TTC549 (cell line): ENCODE measurements around the gene CDRT4.

ENCODE experiments used
- FAIRE-seq: peaks from 2 replicates; lab custom pipeline; 2012; peaks lifted over from hg19 to GRCh38; lab: Jason Lieb, UNC

The CDRT4 gene

GRCh38 chr17:15492791-15493692 lies 25.6 kb upstream of the CDRT4 start:
- FAIRE-seq, result no peak

DNA sequence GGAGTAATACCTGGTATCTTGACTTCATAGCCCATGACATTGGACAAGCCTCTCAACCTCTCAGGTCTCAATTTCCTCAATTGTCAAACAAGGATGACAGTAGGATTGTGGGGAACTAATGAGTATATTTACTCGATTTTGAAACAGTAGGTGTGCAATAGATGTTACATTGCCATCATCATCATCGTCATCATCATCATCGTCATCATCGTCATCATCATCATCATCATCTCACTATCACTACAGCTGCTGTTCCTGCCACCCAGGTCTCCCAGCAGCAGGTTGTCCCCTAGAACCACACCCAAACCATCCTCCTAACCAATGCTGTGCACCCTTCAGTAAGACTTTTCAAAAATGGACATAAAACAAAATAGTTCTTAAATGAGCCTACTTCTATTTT lies 24.8 kb upstream of the CDRT4 start:
- FAIRE-seq, result no peak

DNA sequence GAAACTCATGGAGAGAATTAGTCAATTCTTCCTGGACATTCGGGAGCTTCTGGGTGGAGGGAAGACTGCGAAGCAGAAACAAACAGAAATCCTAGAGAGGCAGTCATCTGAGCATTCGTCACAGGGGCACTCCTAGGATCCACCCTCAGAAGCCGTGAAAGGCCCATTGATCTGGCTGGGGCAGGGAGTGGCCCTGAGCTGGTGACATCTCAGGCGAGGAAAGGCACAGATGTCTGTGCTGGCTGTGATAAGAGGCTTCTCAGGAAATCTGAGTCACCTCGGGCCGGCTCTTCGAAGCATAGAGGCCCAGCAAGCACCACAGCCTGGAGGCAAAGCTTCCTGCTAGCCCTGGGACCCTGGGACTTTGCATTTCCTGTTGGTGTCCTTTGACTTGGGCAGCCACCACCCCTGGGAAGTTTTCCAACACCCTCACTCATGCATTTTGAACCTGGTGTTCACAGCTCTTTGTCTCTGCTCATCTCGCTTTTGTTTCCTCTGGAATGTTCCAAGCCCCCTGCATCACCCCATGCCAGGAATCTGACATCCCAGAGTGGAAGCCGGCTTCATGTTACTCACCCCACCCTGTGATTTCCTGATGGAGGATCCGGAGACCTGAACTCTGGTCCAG lies 23.3 kb upstream of the CDRT4 start:
- FAIRE-seq, result no peak

DNA sequence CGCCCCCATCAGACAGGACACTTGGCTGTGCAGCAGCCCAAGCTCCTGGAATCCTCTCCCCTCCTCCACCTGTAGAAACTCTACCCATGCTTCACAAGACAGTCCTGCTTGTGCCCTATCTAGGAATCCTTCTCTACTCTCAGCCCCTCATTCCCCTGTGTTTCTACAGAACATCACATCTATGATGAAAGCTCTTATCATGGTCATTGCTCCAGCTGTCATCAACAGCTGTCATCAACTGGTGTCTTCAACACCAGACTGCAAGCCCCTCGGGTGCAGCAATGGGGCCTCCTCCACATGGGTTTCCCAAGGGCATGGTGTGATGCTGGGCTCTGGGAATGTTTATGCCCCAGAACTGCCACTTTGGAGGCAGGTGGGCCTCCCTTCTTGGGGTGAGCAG lies 21.1 kb upstream of the CDRT4 start:
- no peak for FAIRE-seq

DNA sequence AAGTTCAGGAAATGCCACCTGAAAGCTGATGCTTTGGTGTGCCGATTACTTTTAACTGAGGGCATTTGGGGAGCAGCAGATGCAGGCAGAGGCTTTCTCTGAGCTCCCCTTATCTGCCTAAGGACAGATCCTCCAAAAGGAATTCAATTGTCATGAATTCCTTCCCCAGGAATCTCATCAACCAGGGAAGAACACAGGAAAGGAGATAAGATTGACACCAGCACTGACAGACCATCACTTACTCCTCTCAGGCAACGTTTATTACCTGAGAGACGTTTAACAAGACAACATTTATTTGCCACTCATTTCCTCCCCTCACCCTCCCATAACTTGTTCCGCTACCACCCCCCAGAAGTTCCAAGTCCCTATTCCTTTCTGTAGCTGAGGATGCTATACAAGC lies 17.6 kb upstream of the CDRT4 start:
- FAIRE-seq, result no peak

DNA sequence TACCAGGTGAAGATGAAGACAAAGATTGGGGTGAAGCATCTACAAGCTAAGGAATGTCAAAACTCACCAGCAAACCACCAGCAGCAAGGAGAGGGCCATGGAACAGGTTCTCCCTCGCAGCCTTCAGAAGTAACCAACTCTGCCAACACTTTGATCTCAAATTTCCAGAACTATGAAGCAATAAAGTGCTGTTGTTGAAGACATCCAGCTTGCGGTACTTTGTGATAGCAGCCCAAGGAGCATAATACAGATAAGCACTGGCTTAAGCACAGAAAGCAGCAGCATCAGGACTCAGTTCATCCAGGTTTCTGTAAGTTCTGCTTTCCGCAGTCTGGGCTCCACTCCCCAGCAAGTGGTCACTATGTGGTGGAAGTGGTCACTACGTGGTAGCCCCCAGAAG lies 16.0 kb upstream of the CDRT4 start:
- FAIRE-seq, result no peak

GRCh38 chr17:15482476-15482875 lies 15.1 kb upstream of the CDRT4 start:
- no peak for FAIRE-seq

- no peak for FAIRE-seq
Measured at GRCh38 chr17:15481481-15481880, 14.1 kb upstream of the CDRT4 start.

DNA sequence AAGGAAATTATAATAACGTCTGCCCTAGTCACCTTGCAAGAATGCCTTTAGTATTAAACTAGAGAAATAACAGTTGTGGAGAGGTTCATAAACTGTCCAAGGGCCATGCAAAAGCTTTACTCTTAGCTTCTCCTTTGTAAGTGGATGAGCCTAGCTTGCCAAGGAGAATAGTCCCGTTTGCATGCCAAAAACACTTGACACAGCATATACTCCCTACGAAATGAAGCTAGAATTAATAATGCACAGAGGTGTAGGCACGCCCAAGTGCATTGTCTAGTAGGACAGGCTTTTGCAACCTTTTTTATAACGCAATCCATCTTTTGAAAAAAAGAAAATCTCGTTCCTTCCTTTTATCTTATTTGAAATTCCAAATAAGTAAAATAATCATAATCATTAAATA lies 12.8 kb upstream of the CDRT4 start:
- no peak for FAIRE-seq

DNA sequence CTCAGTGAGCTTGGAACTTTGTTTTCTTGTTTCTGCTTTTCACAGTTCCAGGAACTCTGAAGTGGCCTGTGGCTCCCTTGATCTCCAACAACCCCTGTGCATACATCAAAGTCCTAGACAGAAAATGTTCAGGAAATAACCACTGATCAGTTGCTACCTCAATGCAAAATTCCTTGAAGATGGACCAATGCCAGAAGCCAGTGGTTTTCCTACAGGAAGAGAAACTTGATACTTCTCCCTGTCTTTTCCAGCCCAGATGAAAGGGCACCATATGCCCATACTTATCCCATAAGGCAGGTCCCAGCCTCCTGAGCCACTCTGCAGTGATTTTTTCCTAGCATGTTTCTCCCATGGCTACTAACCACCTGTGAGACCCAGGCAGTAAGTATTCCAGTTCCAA lies 12.3 kb upstream of the CDRT4 start:
- no peak for FAIRE-seq

DNA sequence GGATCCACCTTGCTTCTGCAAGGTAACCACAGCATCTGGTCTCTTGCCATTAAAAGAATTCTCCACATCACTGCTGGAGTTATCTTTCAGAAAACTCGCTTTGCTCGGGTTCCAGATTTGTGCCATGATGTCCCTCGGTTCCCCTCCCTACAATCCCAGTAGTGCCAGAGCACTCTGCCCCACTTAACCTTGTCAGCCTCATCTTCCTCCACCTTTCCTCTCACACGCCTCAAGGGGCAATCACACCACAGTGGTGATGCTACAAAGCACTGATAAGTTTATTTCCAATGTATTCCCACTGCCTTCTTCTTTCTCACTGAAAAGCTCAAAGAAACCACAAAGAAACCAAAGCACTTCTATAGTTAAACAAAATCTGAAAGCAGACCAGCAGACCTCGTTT lies 11.4 kb upstream of the CDRT4 start:
- no peak for FAIRE-seq

- FAIRE-seq, result no peak
Measured at GRCh38 chr17:15475631-15476354, 8.4 kb upstream of the CDRT4 start.

GRCh38 chr17:15472891-15473290 lies 5.5 kb upstream of the CDRT4 start:
- no peak for FAIRE-seq

DNA sequence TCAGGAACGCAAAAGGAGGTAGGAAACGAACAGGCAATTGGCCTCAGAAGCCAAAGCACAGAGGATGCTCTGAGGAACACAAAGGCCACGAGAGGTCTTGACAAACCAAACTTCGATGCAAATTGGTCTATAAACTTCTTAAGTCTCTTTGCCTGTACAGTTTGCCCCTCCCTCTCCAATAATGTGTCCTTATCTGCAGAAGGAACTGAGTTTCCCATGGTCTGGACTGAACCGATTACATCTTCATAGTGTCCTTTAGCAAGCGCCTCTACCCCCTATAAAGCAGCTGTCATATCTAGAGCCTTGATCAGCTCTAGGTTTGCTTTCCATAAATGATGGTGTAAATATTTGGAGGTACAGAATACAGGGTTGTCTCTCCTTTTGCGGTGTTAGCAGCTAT lies 3.1 kb upstream of the CDRT4 start:
- no peak for FAIRE-seq

GRCh38 chr17:15469260-15469659 lies 1.8 kb upstream of the CDRT4 start:
- no peak for FAIRE-seq

DNA sequence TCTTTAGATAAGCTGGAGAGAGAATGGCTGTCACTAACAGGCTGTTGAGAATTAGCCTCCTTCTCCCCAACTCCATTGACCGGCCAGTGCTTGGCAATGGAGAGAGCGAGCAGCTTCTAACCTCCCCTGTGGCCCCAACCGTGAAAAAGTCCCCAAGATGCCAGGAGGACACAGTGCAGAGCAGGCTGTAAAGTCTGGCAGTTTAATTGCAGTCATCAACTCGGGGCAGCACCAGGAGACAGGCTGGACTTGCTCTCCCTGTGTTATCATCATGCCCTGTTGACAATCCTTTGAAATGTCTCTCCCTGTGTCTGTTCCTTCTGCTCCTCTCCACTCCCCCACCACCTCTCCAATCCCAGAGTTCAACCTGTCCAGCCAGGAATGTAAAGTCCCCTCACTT lies 705 bp upstream of the CDRT4 start:
- FAIRE-seq, result no peak

DNA sequence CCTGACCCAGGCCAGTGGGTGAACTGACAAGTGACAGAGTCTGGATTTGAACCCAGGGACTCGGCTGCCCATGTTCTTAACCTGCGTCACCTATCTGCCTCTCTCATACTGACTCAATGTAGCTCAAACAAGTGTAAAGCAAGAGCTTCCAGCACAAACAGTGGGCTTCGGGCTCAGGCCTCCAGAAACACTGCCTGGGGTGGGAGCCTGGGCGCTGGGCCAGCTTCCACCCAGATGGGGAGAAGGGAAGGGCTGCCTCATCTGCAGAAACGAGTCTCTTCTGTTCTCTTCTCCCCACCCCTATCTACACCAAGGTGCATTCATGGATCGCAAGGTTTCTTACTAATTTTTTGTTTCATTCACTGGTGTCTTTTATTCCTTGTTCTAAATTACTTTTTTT lies 1.3 kb downstream of the CDRT4 start:
- FAIRE-seq, result no peak

- no peak for FAIRE-seq
Measured at GRCh38 chr17:15465045-15465701, 2.2 kb downstream of the CDRT4 start.

GRCh38 chr17:15464231-15464985 lies 3.0 kb downstream of the CDRT4 start:
- FAIRE-seq, result no peak

GRCh38 chr17:15462976-15463772 lies 4.2 kb downstream of the CDRT4 start:
- no peak for FAIRE-seq

DNA sequence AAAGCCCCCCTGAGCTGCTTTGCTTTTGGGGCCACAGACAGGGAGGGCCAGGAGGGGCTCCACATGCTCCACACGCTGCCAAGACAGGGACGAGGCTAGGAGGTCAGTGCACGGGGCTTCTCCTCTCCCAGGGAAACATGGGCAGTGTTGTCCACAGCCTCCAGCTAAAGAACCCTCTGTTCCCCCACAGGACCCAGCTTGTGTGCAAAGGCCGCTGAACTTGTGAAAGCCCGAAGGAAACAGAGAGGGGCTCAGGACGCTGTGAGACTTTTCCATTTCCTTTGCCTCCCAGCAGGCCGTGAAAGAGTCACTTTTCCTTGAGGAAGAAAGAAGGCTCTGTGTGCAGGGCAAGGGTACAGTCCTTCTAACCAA lies 9.7 kb downstream of the CDRT4 start:
- FAIRE-seq, result no peak
